ENCODE results near the gene LOC128125822.

The LOC128125822 gene

GRCh38 chr6:63579937-63580703 lies 7.8 kb downstream of the LOC128125822 start:
- TF ChIP-seq EZH2 (IDR thresholded peaks at IDR 0.05; ENCODE audit: borderline replicate concordance, insufficient read depth, low read length, poor library complexity, severe bottlenecking) (no peak), REST (IDR thresholded peaks at IDR 0.05; ENCODE audit: borderline replicate concordance) (no peak), SMC3 (conservative IDR thresholded peaks at IDR 0.05; ENCODE audit: poor library complexity) (no peak), TAF1 (IDR thresholded peaks at IDR 0.05; ENCODE audit: low read depth) (no peak), CTCF (IDR thresholded peaks at IDR 0.05; ENCODE audit: poor library complexity, severe bottlenecking) (no peak), POLR2AphosphoS5 (IDR thresholded peaks at IDR 0.05) (no peak)
- Histone ChIP-seq H3K27ac (ENCODE audit: low read length) (no peak overlapping the region), H3K79me2 (replicated peaks; ENCODE audit: insufficient read depth, low read length) (peaks cover 47% of the 10 kb centered on the region), H4K20me1 (ENCODE audit: insufficient read depth) (peaks cover 11% of the 10 kb centered on the region), H3F3A (ENCODE audit: insufficient read depth, low read length, poor library complexity, severe bottlenecking) (no peaks in the 10 kb centered on the region), H3K9me2 (ENCODE audit: insufficient read depth, low read length) (no peaks in the 10 kb centered on the region), H3K9me3 (ENCODE audit: low read length) (no peaks in the 10 kb centered on the region), H3K4me2 (ENCODE audit: low read length) (no peak overlapping the region), H3K4me3 (ENCODE audit: low read length) (no peak overlapping the region), H3K27me3 (ENCODE audit: insufficient read depth, low read depth, low read length) (no peaks in the 10 kb centered on the region), H3K9ac (ENCODE audit: low read length) (no peak overlapping the region), H3K36me3 (ENCODE audit: insufficient read depth, low read length) (peaks cover 42% of the 10 kb centered on the region), H2AFZ (ENCODE audit: low read depth, low read length) (no peak overlapping the region)

- H3K27ac ChIP-seq (ENCODE audit: low read length): no peak overlapping the region
- no peak overlapping the region for H3K4me2 ChIP-seq (ENCODE audit: low read length)
- H2AFZ ChIP-seq (ENCODE audit: low read depth, low read length): no peak overlapping the region
- no peak overlapping the region for H3K4me3 ChIP-seq (ENCODE audit: low read length)
- peaks cover 42% of the 10 kb centered on the region for H3K36me3 ChIP-seq (ENCODE audit: insufficient read depth, low read length)
- H4K20me1 ChIP-seq (ENCODE audit: insufficient read depth): peaks cover 6% of the 10 kb centered on the region
- H3K9me3 ChIP-seq (ENCODE audit: low read length): no peaks in the 10 kb centered on the region
- no peaks in the 10 kb centered on the region for H3F3A ChIP-seq (ENCODE audit: insufficient read depth, low read length, poor library complexity, severe bottlenecking)
- H3K27me3 ChIP-seq (ENCODE audit: insufficient read depth, low read depth, low read length): no peaks in the 10 kb centered on the region
- H3K9me2 ChIP-seq (ENCODE audit: insufficient read depth, low read length): no peaks in the 10 kb centered on the region
- no peak overlapping the region for H3K9ac ChIP-seq (ENCODE audit: low read length)
- peaks cover 42% of the 10 kb centered on the region for H3K79me2 ChIP-seq (replicated peaks; ENCODE audit: insufficient read depth, low read length)
- no peak for TF ChIP-seq EZH2 (IDR thresholded peaks at IDR 0.05; ENCODE audit: borderline replicate concordance, insufficient read depth, low read length, poor library complexity, severe bottlenecking)
- no peak for TF ChIP-seq CTCF (IDR thresholded peaks at IDR 0.05; ENCODE audit: poor library complexity, severe bottlenecking)
- TF ChIP-seq SMC3 (conservative IDR thresholded peaks at IDR 0.05; ENCODE audit: poor library complexity): no peak
- TF ChIP-seq MXI1 (conservative IDR thresholded peaks at IDR 0.05; ENCODE audit: poor library complexity, severe bottlenecking): no peak
- TF ChIP-seq REST (IDR thresholded peaks at IDR 0.05; ENCODE audit: borderline replicate concordance): no peak
- no peak for TF ChIP-seq RAD21 (conservative IDR thresholded peaks at IDR 0.05)
- TF ChIP-seq EP300 (conservative IDR thresholded peaks at IDR 0.05; ENCODE audit: poor library complexity, severe bottlenecking): no peak
- TF ChIP-seq POLR2AphosphoS5 (IDR thresholded peaks at IDR 0.05): no peak
- no peak for TF ChIP-seq TAF1 (IDR thresholded peaks at IDR 0.05; ENCODE audit: low read depth)
Observed at GRCh38 chr6:63580704-63580961, 8.4 kb downstream of the LOC128125822 start.

All from neural cell (in vitro differentiated cells).